Gastroesophageal sphincter (tissue), 4 donors: ENCODE results near the gene PEPD. TPM values are rescaled to one million over a fixed set of nuclear protein-coding genes. Genes with fewer than 3 reads are reported as not detected.
"Not testable (repeated sequence)": the region's sequence is repeated elsewhere in the genome, so short reads cannot be mapped to it uniquely, and the experiment has no call there.

Source experiments
- ATAC-seq: fragments of 150-250 bp; one replicate; pipeline ENCODE4 v1.9.1; 2016; ENCODE audit warnings: mild to moderate bottlenecking, moderate library complexity
- H3K27ac ChIP-seq, 4 donors: fragments of 200-600 bp; sonication (generic) in 3 of 4; 1 replicate in 3 of 4; 2 replicates in 1 of 4; pipeline ENCODE4 v1.5.1; 2016 to 2019
- H3K27me3 ChIP-seq: fragments of 200-600 bp; sonication (generic); one replicate; pipeline ENCODE4 v1.5.1; 2019
- H3K36me3 ChIP-seq, 2 donors: fragments of 200-600 bp; sonication (generic); one replicate each; pipeline ENCODE4 v1.5.1; 2019; ENCODE audit warnings: control low read depth in 1 of 2
- H3K4me1 ChIP-seq, 3 donors: fragments of 200-600 bp; sonication (generic); 1 replicate in 2 of 3; 2 replicates in 1 of 3; pipeline ENCODE4 v1.5.1; 2016 to 2019; ENCODE audit warnings: control low read depth in 2 of 3
- H3K4me3 ChIP-seq, 2 donors: fragments of 200-600 bp; sonication (generic); one replicate each; pipeline ENCODE4 v1.5.1; 2019; ENCODE audit warnings: mild to moderate bottlenecking in 1 of 2, moderate library complexity in 1 of 2
- H3K9me3 ChIP-seq, 3 donors: fragments of 200-600 bp; sonication (generic); one replicate each; pipeline ENCODE4 v1.5.1; 2017 to 2019; ENCODE audit warnings: control low read depth in 2 of 3
- EP300 ChIP-seq: sonication (generic); formaldehyde crosslinking; IDR thresholded peaks from one replicate; pipeline ENCODE4 v1.6.1; 2017; ENCODE audit warnings: antibody characterized with exemption, mild to moderate bottlenecking
- POLR2A ChIP-seq, 2 donors: fragments of 450-650 bp; IDR thresholded peaks; one replicate each; pipeline ENCODE4 v1.6.1; 2017; ENCODE audit warnings: antibody characterized with exemption in 2 of 2, mild to moderate bottlenecking in 2 of 2, moderate library complexity in 1 of 2
- POLR2AphosphoS5 ChIP-seq: sonication (generic); formaldehyde crosslinking; IDR thresholded peaks from one replicate; pipeline ENCODE4 v1.6.1; 2017; ENCODE audit warnings: antibody characterized with exemption
- WGBS, 2 donors: methylation state at CpG; one replicate each; pipeline ENCODE4 v1.1.5; 2018; ENCODE audit warnings: low coverage in 1 of 2; 5-methylcytosine and 5-hydroxymethylcytosine counted together
- total RNA-seq, 4 donors: library from RNA; depleted of rRNA; stranded (reverse); fragments of >200 nt; gene quantifications; one replicate each; pipeline ENCODE4 v1.1.0, GENCODE V29; 2016
- TF ChIP-seq, protein P1 (sequence below), 4 experiments: fragments of 200-600 bp in 2 of 4; fragments of 450-650 bp in 2 of 4; sonication (generic) in 1 of 4; IDR thresholded peaks; one replicate each; pipeline ENCODE4 v1.5.1; 2017 to 2019; ENCODE audit warnings: antibody characterized with exemption in 4 of 4, mild to moderate bottlenecking in 2 of 4, moderate library complexity in 2 of 4

PEPD gene
- total RNA-seq, 4 donors from 2014 or later = 61.3 to 77.7 (median 69.6) TPM

GRCh38 chr19:33482476-33482875 lies 39.1 kb downstream of the PEPD start:
- no peak for TF ChIP-seq EP300
- H3K4me1 ChIP-seq = no peaks in the 10 kb centered on the region
- no peaks in the 10 kb centered on the region for H3K27me3 ChIP-seq
- peaks cover 0 to 29% (median 0%) of the 10 kb centered on the region in 3 donors for H3K9me3 ChIP-seq
- peaks cover 0 to 78% of the 10 kb centered on the region in 2 donors for H3K36me3 ChIP-seq
- no peak for ATAC-seq
- WGBS, 2 donors = 59 to 67% methylated on average over 3 of the region's 3 CpGs
- H3K27ac ChIP-seq = no peak overlapping the region
- no peak overlapping the region for H3K4me3 ChIP-seq

- H3K27me3 ChIP-seq = no peaks in the 10 kb centered on the region
- TF ChIP-seq EP300 = no peak
- TF ChIP-seq, protein P1, sequence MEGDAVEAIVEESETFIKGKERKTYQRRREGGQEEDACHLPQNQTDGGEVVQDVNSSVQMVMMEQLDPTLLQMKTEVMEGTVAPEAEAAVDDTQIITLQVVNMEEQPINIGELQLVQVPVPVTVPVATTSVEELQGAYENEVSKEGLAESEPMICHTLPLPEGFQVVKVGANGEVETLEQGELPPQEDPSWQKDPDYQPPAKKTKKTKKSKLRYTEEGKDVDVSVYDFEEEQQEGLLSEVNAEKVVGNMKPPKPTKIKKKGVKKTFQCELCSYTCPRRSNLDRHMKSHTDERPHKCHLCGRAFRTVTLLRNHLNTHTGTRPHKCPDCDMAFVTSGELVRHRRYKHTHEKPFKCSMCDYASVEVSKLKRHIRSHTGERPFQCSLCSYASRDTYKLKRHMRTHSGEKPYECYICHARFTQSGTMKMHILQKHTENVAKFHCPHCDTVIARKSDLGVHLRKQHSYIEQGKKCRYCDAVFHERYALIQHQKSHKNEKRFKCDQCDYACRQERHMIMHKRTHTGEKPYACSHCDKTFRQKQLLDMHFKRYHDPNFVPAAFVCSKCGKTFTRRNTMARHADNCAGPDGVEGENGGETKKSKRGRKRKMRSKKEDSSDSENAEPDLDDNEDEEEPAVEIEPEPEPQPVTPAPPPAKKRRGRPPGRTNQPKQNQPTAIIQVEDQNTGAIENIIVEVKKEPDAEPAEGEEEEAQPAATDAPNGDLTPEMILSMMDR (IDR thresholded peaks at IDR 0.05) = no peak
- TF ChIP-seq POLR2A (IDR thresholded peaks at IDR 0.05) = no peak
- no peak for TF ChIP-seq POLR2AphosphoS5
- H3K36me3 ChIP-seq = peaks cover 0 to 78% of the 10 kb centered on the region in 2 donors
- ATAC-seq = no peak
- H3K4me1 ChIP-seq = no peaks in the 10 kb centered on the region
- H3K4me3 ChIP-seq = no peak overlapping the region
- H3K27ac ChIP-seq = no peak overlapping the region
- 89 to 90% methylated on average over 4 of the region's 4 CpGs for WGBS, 2 donors
- peaks cover 0 to 29% (median 0%) of the 10 kb centered on the region in 3 donors for H3K9me3 ChIP-seq
These were observed 39.7 kb downstream of the PEPD start for GRCh38 chr19:33481863-33482262.

- not testable (repeated sequence) for H3K4me1 ChIP-seq, H3K27ac ChIP-seq, H3K27me3 ChIP-seq, H3K4me3 ChIP-seq, ATAC-seq
- H3K36me3 ChIP-seq = peaks cover 0 to 77% of the 10 kb centered on the region in 2 donors
- peaks cover 0 to 29% (median 0%) of the 10 kb centered on the region in 3 donors for H3K9me3 ChIP-seq
- 82 to 96% methylated on average over 2 to 3 of the region's 3 CpGs for WGBS, 2 donors
These were observed 42.0 kb downstream of the PEPD start for GRCh38 chr19:33479570-33479969.

GRCh38 chr19:33477781-33478180 lies 43.8 kb downstream of the PEPD start:
- Histone ChIP-seq H3K36me3 (peaks cover 0 to 77% of the 10 kb centered on the region in 2 donors), H3K4me1 (no peaks in the 10 kb centered on the region), H3K27ac (no peak overlapping the region), H3K4me3 (no peak overlapping the region), H3K27me3 (no peaks in the 10 kb centered on the region), H3K9me3 (peaks cover 0 to 14% (median 0%) of the 10 kb centered on the region in 3 donors)
- 95% methylated on average over 3 to 7 of the region's 10 CpGs for WGBS, 2 donors
- TF ChIP-seq, protein P1 (IDR thresholded peaks at IDR 0.05) = no peak
- no peak for TF ChIP-seq POLR2A (IDR thresholded peaks at IDR 0.05)
- TF ChIP-seq EP300 = no peak
- TF ChIP-seq POLR2AphosphoS5 = no peak
- no peak for ATAC-seq

GRCh38 chr19:33476151-33476707 lies 45.4 kb downstream of the PEPD start:
- TF ChIP-seq POLR2A (IDR thresholded peaks at IDR 0.05) = no peak
- TF ChIP-seq, protein P1 (IDR thresholded peaks at IDR 0.05) = no peak
- no peak for TF ChIP-seq EP300
- no peak for TF ChIP-seq POLR2AphosphoS5
- H3K27ac ChIP-seq = no peak overlapping the region
- H3K4me1 ChIP-seq = no peaks in the 10 kb centered on the region
- no peak overlapping the region for H3K4me3 ChIP-seq
- H3K27me3 ChIP-seq = no peaks in the 10 kb centered on the region
- peaks cover 0 to 9% (median 0%) of the 10 kb centered on the region in 3 donors for H3K9me3 ChIP-seq
- H3K36me3 ChIP-seq = peaks cover 0 to 81% of the 10 kb centered on the region in 2 donors
- ATAC-seq = no peak
- 90 to 97% methylated on average over 10 to 11 of the region's 11 CpGs for WGBS, 2 donors

- H3K36me3 ChIP-seq = peaks cover 0 to 60% of the 10 kb centered on the region in 2 donors
- no peaks in the 10 kb centered on the region for H3K4me1 ChIP-seq
- H3K9me3 ChIP-seq = no peaks in the 10 kb centered on the region
- no peaks in the 10 kb centered on the region for H3K27me3 ChIP-seq
- no peak for ATAC-seq
- WGBS, 2 donors = 57 to 87% methylated on average over 3 of the region's 6 CpGs
- H3K4me3 ChIP-seq = no peak overlapping the region
- H3K27ac ChIP-seq = no peak overlapping the region
- no peak for TF ChIP-seq EP300
- TF ChIP-seq POLR2AphosphoS5 = no peak
- no peak for TF ChIP-seq POLR2A (IDR thresholded peaks at IDR 0.05)
- TF ChIP-seq, protein P1 (IDR thresholded peaks at IDR 0.05) = no peak
These were observed 47.8 kb downstream of the PEPD start for GRCh38 chr19:33473653-33474305.
